GM06990 (cell line): ENCODE data around the gene MTX1.
"Not testable (repeated sequence)": the region's sequence is repeated elsewhere in the genome, so short reads cannot be mapped to it uniquely, and the experiment has no call there.

Experiments
- DNase-seq: peaks from one replicate; pipeline ENCODE4 v3.0.0-alpha.2; 2011; ENCODE audit not compliant: insufficient read length; ENCODE audit errors: extremely low read depth
- H3K27me3 ChIP-seq: replicated peaks from 2 replicates; pipeline ENCODE4 v1.6.0; 2011; ENCODE audit warnings: low read length; ENCODE audit not compliant: control insufficient read depth, insufficient read depth
- H3K36me3 ChIP-seq: 2 replicates; pipeline ENCODE4 v1.5.1; 2011; ENCODE audit warnings: low read length; ENCODE audit not compliant: control insufficient read depth, insufficient read depth
- H3K4me3 ChIP-seq: replicated peaks from 2 replicates; pipeline ENCODE4 v1.5.1; 2011; ENCODE audit warnings: low read depth, mild to moderate bottlenecking, control low read depth, low read length
- CTCF ChIP-seq: IDR thresholded peaks from 2 replicates; pipeline ENCODE4 v1.5.1; 2011; ENCODE audit warnings: low read length, control low read depth, mild to moderate bottlenecking, inconsistent platforms; ENCODE audit not compliant: insufficient read depth, poor library complexity, severe bottlenecking

The MTX1 gene

GRCh38 chr1:155209312-155209721 lies 822 bp downstream of the MTX1 start:
- TF ChIP-seq CTCF, result no peak
- peak overlapping the region; percentile 95 for H3K4me3 ChIP-seq
- peaks cover 2% of the 10 kb centered on the region; the same call in 1 of the 2 replicates for H3K36me3 ChIP-seq
- DNase-seq, result no peak
- no peaks in the 10 kb centered on the region for H3K27me3 ChIP-seq

DNA sequence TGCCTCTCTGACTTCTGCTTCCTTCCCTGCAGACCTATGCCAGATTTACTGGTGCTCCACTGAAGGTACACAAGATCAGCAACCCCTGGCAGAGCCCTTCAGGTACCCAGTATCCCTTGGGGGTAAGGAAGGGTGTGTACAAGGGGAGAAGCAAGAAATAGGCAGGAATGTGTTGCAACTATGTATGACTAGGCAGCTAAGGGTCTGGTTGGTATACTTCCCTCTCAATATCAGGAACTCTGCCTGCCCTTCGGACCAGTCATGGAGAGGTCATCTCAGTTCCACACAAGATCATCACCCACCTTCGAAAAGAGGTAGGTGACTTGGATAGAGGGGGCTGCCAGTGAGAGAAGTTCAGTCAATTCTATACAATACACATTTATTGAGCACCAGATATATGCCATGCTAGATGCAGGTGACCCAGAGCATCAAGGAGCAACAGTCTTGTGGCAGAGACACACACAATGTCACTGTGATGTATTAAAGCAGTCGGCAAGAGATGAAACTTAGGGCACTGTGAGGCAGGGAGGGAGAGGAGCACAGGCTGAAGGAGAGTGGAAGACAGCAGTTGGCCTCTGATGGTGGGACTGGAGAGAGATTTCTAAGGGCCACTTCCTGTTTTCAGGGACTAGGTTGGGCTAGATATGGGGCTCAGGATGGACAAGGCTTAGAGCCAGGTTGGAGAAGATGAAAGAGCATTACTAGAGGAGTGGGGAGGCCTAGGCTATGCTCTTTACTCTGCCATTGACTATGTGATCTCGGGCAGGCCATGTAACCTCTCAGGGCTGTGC lies 2.0 kb downstream of the MTX1 start:
- H3K4me3 ChIP-seq, result no peak overlapping the region

DNA sequence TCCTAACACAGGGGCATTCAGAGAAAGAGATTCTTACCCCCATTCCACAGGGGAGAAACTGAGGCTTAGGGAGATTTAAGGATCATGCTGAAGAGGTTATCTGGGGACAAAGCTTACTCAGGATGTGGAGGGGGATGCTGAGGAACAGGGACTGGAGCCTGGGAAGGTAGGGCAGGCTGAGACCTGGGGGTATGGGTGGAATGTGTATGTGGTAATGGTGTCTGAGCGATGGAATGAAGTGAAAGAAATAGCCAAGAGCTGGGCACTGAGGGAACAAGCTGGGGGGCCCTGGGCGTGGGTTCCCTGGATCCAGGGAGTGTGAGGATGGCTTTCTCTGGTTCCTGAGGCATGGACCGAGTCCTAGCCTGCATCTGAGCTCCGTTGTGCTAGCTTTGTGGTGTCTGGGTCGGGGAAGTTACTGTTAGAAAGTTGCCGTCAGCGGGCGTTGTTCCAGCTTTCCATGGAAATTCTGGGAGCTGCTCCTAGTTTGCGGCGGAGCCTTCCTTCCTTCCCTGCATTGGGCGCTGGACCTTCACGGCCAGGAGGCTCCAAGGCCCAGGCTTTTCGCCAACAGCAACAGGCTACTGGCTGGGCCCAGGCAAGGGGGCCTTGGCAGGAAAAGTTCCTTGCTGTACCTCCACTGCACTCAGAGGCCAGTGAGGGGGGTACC lies 3.0 kb downstream of the MTX1 start:
- H3K27me3 ChIP-seq, DNase-seq, H3K36me3 ChIP-seq, H3K4me3 ChIP-seq: not testable (repeated sequence)

More for the DNA sequence above, 2.0 kb downstream of the MTX1 start:
- no peak for TF ChIP-seq CTCF
- Histone ChIP-seq H3K27me3 (no peaks in the 10 kb centered on the region), H3K36me3 (peaks cover 2% of the 10 kb centered on the region; the same call in 1 of the 2 replicates)
- DNase-seq, result no peak

- DNase-seq, H3K4me3 ChIP-seq, H3K36me3 ChIP-seq, H3K27me3 ChIP-seq: not testable (repeated sequence)
Measured at GRCh38 chr1:155212051-155212440, 3.6 kb downstream of the MTX1 start.

GRCh38 chr1:155214702-155215101 lies 6.2 kb downstream of the MTX1 start:
- H3K4me3 ChIP-seq, H3K36me3 ChIP-seq, H3K27me3 ChIP-seq, DNase-seq: not testable (repeated sequence)

- H3K4me3 ChIP-seq, result no peak overlapping the region
- TF ChIP-seq CTCF, result no peak
- H3K36me3 ChIP-seq, result no peaks in the 10 kb centered on the region; the same call in 1 of the 2 replicates
- DNase-seq, result no peak
- no peaks in the 10 kb centered on the region for H3K27me3 ChIP-seq
Measured at GRCh38 chr1:155218854-155219591, 10.5 kb downstream of the MTX1 start.

DNA sequence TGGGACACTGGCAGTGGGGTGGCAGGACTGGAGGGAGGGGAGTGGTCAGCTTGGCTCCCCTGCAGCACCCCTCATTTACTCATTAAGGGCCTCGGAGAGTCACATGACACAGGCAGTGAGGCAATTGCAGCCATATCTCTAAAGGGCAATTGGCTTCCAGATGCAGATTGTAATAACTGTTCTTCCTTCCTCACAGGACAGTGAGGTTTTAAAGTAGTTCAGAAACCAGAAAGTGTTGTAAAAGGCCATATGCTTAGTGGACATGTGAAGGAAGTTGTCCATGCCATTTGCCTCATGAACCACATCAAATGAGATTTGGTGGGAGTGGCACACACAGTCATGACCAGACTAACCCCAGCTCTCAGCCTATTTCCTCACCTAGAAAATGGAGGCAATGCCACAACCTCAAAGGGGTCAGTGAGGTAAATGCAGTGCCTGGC lies 11.1 kb downstream of the MTX1 start:
- H3K36me3 ChIP-seq, result no peaks in the 10 kb centered on the region; the same call in 1 of the 2 replicates
- H3K4me3 ChIP-seq, result no peak overlapping the region
- no peak for TF ChIP-seq CTCF
- no peak for DNase-seq
- H3K27me3 ChIP-seq, result no peaks in the 10 kb centered on the region

DNA sequence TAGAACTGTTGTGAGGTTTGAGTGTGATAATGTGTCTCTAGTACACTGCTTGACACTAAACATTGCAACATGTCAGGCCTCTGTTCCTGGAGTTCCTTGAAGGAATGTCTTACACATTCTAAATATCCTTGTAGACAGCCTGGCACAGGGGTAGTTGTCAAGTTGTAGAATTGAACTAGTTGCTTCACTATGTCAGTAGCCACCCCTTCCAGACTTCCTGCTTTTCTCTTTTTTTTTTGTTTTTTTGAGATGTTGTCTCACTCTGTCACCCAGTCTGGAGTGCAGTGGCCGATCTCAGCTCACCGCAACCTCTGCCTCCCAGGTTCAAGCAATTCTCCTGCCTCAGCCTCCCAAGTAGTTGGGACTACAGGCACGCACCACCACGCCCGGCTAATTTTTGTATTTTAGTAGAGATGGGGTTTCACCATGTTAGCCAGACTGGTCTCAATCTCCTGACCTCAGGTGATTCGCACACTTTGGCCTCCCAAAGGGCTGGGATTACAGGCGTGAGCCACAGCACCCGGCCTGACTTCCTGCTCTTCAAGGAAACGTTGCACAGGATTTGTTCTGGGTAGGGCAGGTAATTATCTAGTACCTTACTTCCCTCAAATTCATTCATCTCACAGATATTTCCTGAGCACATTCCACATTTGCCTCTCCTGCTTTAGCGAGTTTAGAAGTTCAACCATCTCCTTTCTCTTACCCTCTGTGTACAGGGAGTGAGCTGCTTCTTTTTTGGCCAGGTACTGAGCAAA lies 11.9 kb downstream of the MTX1 start:
- DNase-seq, result not testable (repeated sequence)

More for the DNA sequence above, 11.9 kb downstream of the MTX1 start:
- not testable (repeated sequence) for H3K36me3 ChIP-seq, H3K4me3 ChIP-seq, H3K27me3 ChIP-seq
